ENCODE data around the gene TIMM8B. TPM values are rescaled to one million over a fixed set of nuclear protein-coding genes. Genes with fewer than 3 reads are reported as not detected.
"Not testable (repeated sequence)": the region's sequence is repeated elsewhere in the genome, so short reads cannot be mapped to it uniquely, and the experiment has no call there.

TIMM8B gene
- total RNA-seq, 1 experiment from 2014 or later: 63.3 TPM

- peak; percentile 0 for DNase-seq (ENCODE audit: extremely low read depth, low read depth)
Observed at GRCh38 chr11:112085822-112086421, 634 bp downstream of the TIMM8B start.

- no peak for DNase-seq (ENCODE audit: extremely low read depth, low read depth)
Observed at GRCh38 chr11:112082729-112083128, 3.8 kb downstream of the TIMM8B start.

- peak; percentile 50 for DNase-seq (ENCODE audit: extremely low read depth, low read depth)
Observed at GRCh38 chr11:112073941-112074811, 12.4 kb downstream of the TIMM8B start, which contains the start of the genes NKAPD1 and PIH1D2. TSS of gene NKAPD1 (plus strand) at chr11:112074299. CDS start at chr11:112075575, 1,276 bp downstream. TSS of gene PIH1D2 (minus strand) at chr11:112074017. CDS start at chr11:112073174, 843 bp downstream.

GRCh38 chr11:112062923-112063322, 23.6 kb downstream of the TIMM8B start:
- DNase-seq (ENCODE audit: extremely low read depth, low read depth): no peak

- DNase-seq (ENCODE audit: extremely low read depth, low read depth): no peak
Observed at GRCh38 chr11:112058103-112058502, 28.5 kb downstream of the TIMM8B start.

GRCh38 chr11:112057170-112057569, 29.4 kb downstream of the TIMM8B start:
- DNase-seq (ENCODE audit: extremely low read depth, low read depth): no peak

- DNase-seq (ENCODE audit: extremely low read depth, low read depth): no peak
Observed at GRCh38 chr11:112051768-112052167, 34.8 kb downstream of the TIMM8B start.

GRCh38 chr11:112050721-112051120, 35.8 kb downstream of the TIMM8B start:
- no peak for DNase-seq (ENCODE audit: extremely low read depth, low read depth)

GRCh38 chr11:112049777-112050176, 36.8 kb downstream of the TIMM8B start:
- DNase-seq (ENCODE audit: extremely low read depth, low read depth): no peak

GRCh38 chr11:112048256-112048655, 38.3 kb downstream of the TIMM8B start:
- DNase-seq (ENCODE audit: extremely low read depth, low read depth): not testable (repeated sequence)

- DNase-seq (ENCODE audit: extremely low read depth, low read depth): not testable (repeated sequence)
Observed at GRCh38 chr11:112046647-112047046, 39.9 kb downstream of the TIMM8B start.

- DNase-seq (ENCODE audit: extremely low read depth, low read depth): no peak
Observed at GRCh38 chr11:112044961-112045360, 41.6 kb downstream of the TIMM8B start.

- DNase-seq (ENCODE audit: extremely low read depth, low read depth): no peak
Observed at GRCh38 chr11:112042961-112043304, 43.6 kb downstream of the TIMM8B start.

GRCh38 chr11:112042161-112042960, 44.2 kb downstream of the TIMM8B start:
- no peak for DNase-seq (ENCODE audit: extremely low read depth, low read depth)

- no peak for DNase-seq (ENCODE audit: extremely low read depth, low read depth)
Observed at GRCh38 chr11:112037527-112037926, 49.0 kb downstream of the TIMM8B start.

Small RNA genes within 50 kb of the gene (small RNA-seq; reads per million reads assigned to genes)
- 0 reads per million in 2 experiments for gene AP000907.3

Other genes starting within 250 kb of the TIMM8B start
- gene ALG9, start 215.2 kb downstream of the TIMM8B start, total RNA-seq (2014; rRNA removed; shearing (Covaris generic)): 39.9 and 47.5 TPM in 2 replicates
- gene FDXACB1, start 207.6 kb downstream of the TIMM8B start, total RNA-seq (2014; rRNA removed; shearing (Covaris generic)): 3.1 and 4.7 TPM in 2 replicates
- 32.0 and 38.6 TPM in 2 replicates for gene CFAP68, start 207.2 kb downstream of the TIMM8B start, total RNA-seq (2014; rRNA removed; shearing (Covaris generic))
- gene CRYAB, start 175.0 kb downstream of the TIMM8B start, total RNA-seq (2014; rRNA removed; shearing (Covaris generic)): 10.4 and 12.4 TPM in 2 replicates
- gene HSPB2, start 174.0 kb downstream of the TIMM8B start, total RNA-seq (2014; rRNA removed; shearing (Covaris generic)): not detected in 2 replicates
- 0.25 TPM in 1 of 2 replicates, not detected in the other for gene C11orf52, start 167.8 kb downstream of the TIMM8B start, total RNA-seq (2014; rRNA removed; shearing (Covaris generic))
- 6.3 and 7.4 TPM in 2 replicates for gene DIXDC1, start 149.4 kb downstream of the TIMM8B start, total RNA-seq (2014; rRNA removed; shearing (Covaris generic))
- gene DLAT, start 61.3 kb downstream of the TIMM8B start, total RNA-seq (2014; rRNA removed; shearing (Covaris generic)): 57.8 and 59.1 TPM in 2 replicates
- gene PIH1D2, start 12.7 kb downstream of the TIMM8B start, total RNA-seq (2014; rRNA removed; shearing (Covaris generic)): 1.8 and 2.8 TPM in 2 replicates
- gene NKAPD1, start 12.5 kb downstream of the TIMM8B start, total RNA-seq (2014; rRNA removed; shearing (Covaris generic)): 19.5 and 20.3 TPM in 2 replicates
- gene SDHD, start 117 bp upstream of the TIMM8B start, total RNA-seq (2014; rRNA removed; shearing (Covaris generic)): 143 and 152 TPM in 2 replicates
- gene IL18, start 77.3 kb upstream of the TIMM8B start, total RNA-seq (2014; rRNA removed; shearing (Covaris generic)): 4.2 and 6.0 TPM in 2 replicates
- gene TEX12, start 80.6 kb upstream of the TIMM8B start, total RNA-seq (2014; rRNA removed; shearing (Covaris generic)): 0.10 TPM in 1 of 2 replicates, not detected in the other
- gene BCO2, start 88.8 kb upstream of the TIMM8B start, total RNA-seq (2014; rRNA removed; shearing (Covaris generic)): 0.50 and 1.0 TPM in 2 replicates
- 73.7 and 86.2 TPM in 2 replicates for gene PTS, start 139.7 kb upstream of the TIMM8B start, total RNA-seq (2014; rRNA removed; shearing (Covaris generic))
- not detected in 2 replicates for gene PLET1, start 174.1 kb upstream of the TIMM8B start, total RNA-seq (2014; rRNA removed; shearing (Covaris generic))

Measured in NCI-H460 (cell line).